Loucy (cell line): ENCODE results near the gene BSN.

Experiments used
- H2AFZ ChIP-seq: fragments of 200-600 bp; sonication (generic); 2 replicates; pipeline ENCODE4 v1.6.0; 2016; ENCODE audit warnings: antibody characterized with exemption, mild to moderate bottlenecking, low read length, moderate library complexity
- H3F3A ChIP-seq: fragments of 200-600 bp; 2 replicates; pipeline ENCODE4 v1.6.0; 2016; ENCODE audit warnings: antibody characterized with exemption, low read depth, mild to moderate bottlenecking
- H3K27me3 ChIP-seq: fragments of 200-600 bp; sonication (generic); 2 replicates; pipeline ENCODE4 v1.6.1; 2014; ENCODE audit warnings: low read length, mild to moderate bottlenecking; ENCODE audit not compliant: insufficient read depth, poor library complexity, severe bottlenecking
- H3K36me3 ChIP-seq: fragments of 200-600 bp; sonication (generic); 2 replicates; pipeline ENCODE4 v1.6.1; 2016; ENCODE audit warnings: low read length; ENCODE audit not compliant: insufficient read depth
- H3K4me1 ChIP-seq: fragments of 200-600 bp; sonication (generic); 2 replicates; pipeline ENCODE4 v1.5.1; 2014; ENCODE audit warnings: low read length, mild to moderate bottlenecking; ENCODE audit not compliant: insufficient read depth, poor library complexity, severe bottlenecking
- H3K4me2 ChIP-seq: fragments of 200-600 bp; sonication (generic); 2 replicates; pipeline ENCODE4 v1.6.0; 2014; ENCODE audit warnings: antibody characterized with exemption, low read length, low read depth, mild to moderate bottlenecking; ENCODE audit not compliant: poor library complexity, severe bottlenecking
- H3K4me3 ChIP-seq: fragments of 200-600 bp; sonication (generic); 2 replicates; pipeline ENCODE4 v1.5.1; 2014; ENCODE audit warnings: low read length, mild to moderate bottlenecking, mixed read lengths; ENCODE audit not compliant: poor library complexity, severe bottlenecking
- H3K79me2 ChIP-seq: fragments of 200-600 bp; sonication (generic); 2 replicates; pipeline ENCODE4 v1.6.1; 2014; ENCODE audit warnings: low read length; ENCODE audit not compliant: insufficient read depth
- H3K9ac ChIP-seq: fragments of 200-600 bp; sonication (generic); 2 replicates; pipeline ENCODE4 v1.6.0; 2014; ENCODE audit warnings: mild to moderate bottlenecking, low read depth, low read length, moderate library complexity; ENCODE audit not compliant: poor library complexity, severe bottlenecking
- H3K9me2 ChIP-seq: fragments of 200-600 bp; sonication (generic); replicated peaks from 2 replicates; pipeline ENCODE4 v1.6.1; 2016; ENCODE audit warnings: low read depth, low read length, mixed read lengths
- H3K9me3 ChIP-seq: fragments of 200-600 bp; sonication (generic); 2 replicates; pipeline ENCODE4 v1.6.1; 2014; ENCODE audit warnings: mild to moderate bottlenecking, antibody characterized with exemption, low read length, low read depth; ENCODE audit not compliant: insufficient read depth
- H4K20me1 ChIP-seq: fragments of 200-600 bp; sonication (generic); 2 replicates; pipeline ENCODE4 v1.6.0; 2014; ENCODE audit warnings: antibody characterized with exemption, low read length, mild to moderate bottlenecking; ENCODE audit not compliant: insufficient read depth, poor library complexity, severe bottlenecking
- EZH2phosphoT487 ChIP-seq: fragments of 200-600 bp; IDR thresholded peaks from 2 replicates; pipeline ENCODE4 v1.6.1; 2018; ENCODE audit warnings: antibody characterized with exemption, mild to moderate bottlenecking, moderate library complexity, borderline replicate concordance
- TF ChIP-seq, protein P1 (sequence below): fragments of 200-600 bp; sonication (generic); conservative IDR thresholded peaks from 2 replicates; pipeline ENCODE4 v1.5.1; 2014; ENCODE audit warnings: mild to moderate bottlenecking, antibody characterized with exemption, low read length

The BSN gene

DNA sequence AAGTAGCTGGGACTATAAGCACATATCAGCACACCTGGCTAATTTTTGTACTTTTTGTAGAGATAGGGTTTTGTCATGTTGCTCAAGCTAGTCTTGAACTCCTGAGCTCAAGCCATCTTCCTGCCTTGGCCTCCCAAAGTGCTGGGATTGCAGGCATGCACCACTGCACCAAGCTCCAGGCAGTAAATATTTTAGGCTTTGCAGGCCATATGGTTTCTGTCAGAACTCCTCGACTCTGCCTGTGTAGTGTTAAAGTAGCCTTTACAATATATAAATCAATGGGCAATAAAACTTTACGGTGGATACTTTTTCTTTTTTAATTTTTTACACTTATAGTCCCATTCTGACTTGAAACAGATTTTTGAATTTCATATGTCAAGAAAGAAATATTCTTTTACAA is 42.6 kb upstream of the BSN start:
- TF ChIP-seq, protein P1, sequence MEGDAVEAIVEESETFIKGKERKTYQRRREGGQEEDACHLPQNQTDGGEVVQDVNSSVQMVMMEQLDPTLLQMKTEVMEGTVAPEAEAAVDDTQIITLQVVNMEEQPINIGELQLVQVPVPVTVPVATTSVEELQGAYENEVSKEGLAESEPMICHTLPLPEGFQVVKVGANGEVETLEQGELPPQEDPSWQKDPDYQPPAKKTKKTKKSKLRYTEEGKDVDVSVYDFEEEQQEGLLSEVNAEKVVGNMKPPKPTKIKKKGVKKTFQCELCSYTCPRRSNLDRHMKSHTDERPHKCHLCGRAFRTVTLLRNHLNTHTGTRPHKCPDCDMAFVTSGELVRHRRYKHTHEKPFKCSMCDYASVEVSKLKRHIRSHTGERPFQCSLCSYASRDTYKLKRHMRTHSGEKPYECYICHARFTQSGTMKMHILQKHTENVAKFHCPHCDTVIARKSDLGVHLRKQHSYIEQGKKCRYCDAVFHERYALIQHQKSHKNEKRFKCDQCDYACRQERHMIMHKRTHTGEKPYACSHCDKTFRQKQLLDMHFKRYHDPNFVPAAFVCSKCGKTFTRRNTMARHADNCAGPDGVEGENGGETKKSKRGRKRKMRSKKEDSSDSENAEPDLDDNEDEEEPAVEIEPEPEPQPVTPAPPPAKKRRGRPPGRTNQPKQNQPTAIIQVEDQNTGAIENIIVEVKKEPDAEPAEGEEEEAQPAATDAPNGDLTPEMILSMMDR: no peak
- TF ChIP-seq EZH2phosphoT487: no peak

DNA sequence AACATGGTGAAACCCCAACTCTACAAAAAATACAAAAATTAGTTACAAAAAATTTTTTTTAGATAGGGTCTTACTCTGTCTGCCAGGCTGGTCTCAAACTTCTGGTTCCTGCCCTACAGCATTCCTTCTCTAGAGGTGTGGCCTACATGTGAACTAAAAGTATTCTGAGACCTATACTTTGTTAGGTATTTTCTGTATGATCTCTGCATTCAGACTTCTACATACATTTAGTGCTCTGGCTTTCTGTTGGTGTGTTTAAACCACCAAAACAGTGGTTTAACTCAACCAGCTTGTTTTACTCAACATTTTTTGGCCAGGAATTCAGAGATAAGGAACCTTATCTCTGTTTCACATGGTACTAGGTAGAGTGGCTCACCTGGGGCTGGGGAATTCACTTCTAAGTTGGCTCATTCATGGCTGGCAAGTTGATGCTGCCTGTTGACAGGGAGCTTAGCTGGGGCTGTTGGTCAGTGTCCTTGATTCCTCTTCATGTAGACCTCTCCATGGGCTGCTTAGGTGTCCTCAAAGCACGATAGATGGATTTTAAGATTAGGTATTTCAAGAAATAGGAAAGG is 41.4 kb upstream of the BSN start:
- Histone ChIP-seq H3K9me2 (no peaks in the 10 kb centered on the region), H3K27me3 (no peaks in the 10 kb centered on the region), H3K4me1 (no peaks in the 10 kb centered on the region), H3F3A (no peaks in the 10 kb centered on the region), H3K4me3 (no peak overlapping the region), H3K79me2 (no peaks in the 10 kb centered on the region), H3K9me3 (no peaks in the 10 kb centered on the region), H3K36me3 (peaks cover 21% of the 10 kb centered on the region; the same call in 1 of the 2 replicates), H2AFZ (no peak overlapping the region), H3K4me2 (no peak overlapping the region), H4K20me1 (no peaks in the 10 kb centered on the region), H3K9ac (no peak overlapping the region)
- TF ChIP-seq, protein P1: no peak
- no peak for TF ChIP-seq EZH2phosphoT487

More for the DNA sequence above, 42.6 kb upstream of the BSN start:
- H3K9me2 ChIP-seq: no peaks in the 10 kb centered on the region
- H3K27me3 ChIP-seq: no peaks in the 10 kb centered on the region
- no peaks in the 10 kb centered on the region for H4K20me1 ChIP-seq
- no peak overlapping the region for H2AFZ ChIP-seq
- H3K79me2 ChIP-seq: no peaks in the 10 kb centered on the region
- peaks cover 21% of the 10 kb centered on the region; the same call in 1 of the 2 replicates for H3K36me3 ChIP-seq
- H3K4me3 ChIP-seq: no peak overlapping the region
- no peak overlapping the region for H3K9ac ChIP-seq
- no peak overlapping the region for H3K4me2 ChIP-seq
- no peaks in the 10 kb centered on the region for H3K9me3 ChIP-seq
- H3F3A ChIP-seq: no peaks in the 10 kb centered on the region
- H3K4me1 ChIP-seq: no peaks in the 10 kb centered on the region

DNA sequence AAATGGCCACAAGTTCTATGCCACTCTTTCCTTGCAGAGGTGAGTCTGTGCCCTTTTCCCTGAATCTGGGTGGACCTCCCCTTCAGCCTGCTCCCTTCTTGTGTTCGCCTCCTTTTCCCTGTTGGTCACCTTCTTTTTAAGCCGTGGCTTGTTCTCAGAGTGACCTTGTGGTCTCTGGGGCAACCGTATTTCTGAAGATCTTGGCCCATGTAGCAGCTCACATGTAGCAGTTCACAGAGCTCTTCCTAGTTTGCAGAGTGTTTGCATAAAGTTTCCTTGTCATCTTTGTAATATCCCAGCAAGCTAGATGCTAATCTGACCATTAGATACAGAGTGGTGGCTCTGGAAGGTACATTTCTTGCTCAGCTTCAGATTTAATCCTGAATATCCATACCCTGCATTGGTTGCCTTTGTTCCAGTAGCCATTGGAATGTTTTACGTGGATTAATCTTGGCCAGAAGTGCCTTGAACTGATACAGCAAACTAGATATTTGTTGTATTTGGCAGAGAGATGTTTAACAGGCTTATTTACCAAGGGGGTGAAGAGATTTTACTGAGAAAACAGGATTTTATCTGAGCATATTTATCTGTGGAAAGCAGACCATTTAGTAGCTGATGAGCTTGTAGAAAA is 40.7 kb upstream of the BSN start:
- no peak overlapping the region for H2AFZ ChIP-seq
- no peak overlapping the region for H3K4me2 ChIP-seq
- peaks cover 21% of the 10 kb centered on the region; the same call in 1 of the 2 replicates for H3K36me3 ChIP-seq
- H3K4me3 ChIP-seq: no peak overlapping the region
- no peaks in the 10 kb centered on the region for H3F3A ChIP-seq
- H3K79me2 ChIP-seq: no peaks in the 10 kb centered on the region
- H3K4me1 ChIP-seq: no peaks in the 10 kb centered on the region
- H4K20me1 ChIP-seq: no peaks in the 10 kb centered on the region
- H3K9me3 ChIP-seq: no peaks in the 10 kb centered on the region
- no peaks in the 10 kb centered on the region for H3K9me2 ChIP-seq
- TF ChIP-seq, protein P1: no peak
- TF ChIP-seq EZH2phosphoT487: no peak
- H3K27me3 ChIP-seq: no peaks in the 10 kb centered on the region
- H3K9ac ChIP-seq: no peak overlapping the region
